SK-N-SH (cell line): ENCODE results near the gene STRN3. TPM values are rescaled to one million over a fixed set of nuclear protein-coding genes. Genes with fewer than 3 reads are reported as not detected.

Experiments
- CTCF ChIA-PET: fragments of 300-600, 350-600 bp; formaldehyde crosslinking; extraction: SDS; loops from one replicate; lab custom pipeline; 2021; lab: Yijun Ruan, JAX
- POLR2A ChIA-PET: fragments of 350-600 bp; sonication (Branson Sonifier 250); formaldehyde crosslinking; extraction: SDS; loops from one replicate; lab custom pipeline; 2020; ENCODE audit warnings: antibody characterized with exemption, inconsistent platforms; lab: Yijun Ruan, JAX
- DNase-seq: peaks from one replicate; pipeline ENCODE4 v3.0.0; 2012
- H2AFZ ChIP-seq: fragments of 200-600 bp; sonication (generic); 2 replicates; pipeline ENCODE4 v1.8.1; 2016; ENCODE audit warnings: antibody characterized with exemption, mild to moderate bottlenecking, low read depth
- H3F3A ChIP-seq: fragments of 200-600 bp; sonication (generic); replicated peaks from 2 replicates; pipeline ENCODE3; 2016; ENCODE audit warnings: antibody characterized with exemption, mild to moderate bottlenecking; ENCODE audit not compliant: insufficient read depth
- H3K27ac ChIP-seq, 2 experiments: fragments of 200-500 bp in 1 of 2; fragments of 200-600 bp in 1 of 2; sonication (Bioruptor generic) in 1 of 2; sonication (generic), shearing (Covaris generic) in 1 of 2; 2 replicates each; pipeline versions ENCODE4 v1.5.1 to v1.6.1; 2014 to 2016; ENCODE audit warnings: low read depth in 2 of 2, inconsistent platforms in 1 of 2, low read length in 1 of 2, mild to moderate bottlenecking in 1 of 2, mixed read lengths in 1 of 2
- H3K27me3 ChIP-seq: fragments of 200-600 bp; sonication (generic), shearing (Covaris generic); 2 replicates; pipeline ENCODE4 v1.6.1; 2016; ENCODE audit warnings: mixed run types; ENCODE audit not compliant: insufficient read depth
- H3K36me3 ChIP-seq, 2 experiments: fragments of 200-500 bp in 1 of 2; fragments of 200-600 bp in 1 of 2; sonication (Bioruptor generic) in 1 of 2; sonication (generic) in 1 of 2; replicated peaks in 1 of 2; 2 replicates each; pipeline versions ENCODE3 to v1.5.1; 2014 to 2016; ENCODE audit warnings: low read length in 1 of 2, mild to moderate bottlenecking in 1 of 2; ENCODE audit not compliant: insufficient read depth in 2 of 2, control insufficient read depth in 1 of 2
- H3K4me1 ChIP-seq, 2 experiments: fragments of 200-500 bp in 1 of 2; fragments of 200-600 bp in 1 of 2; sonication (Bioruptor generic) in 1 of 2; sonication (generic), shearing (Covaris generic) in 1 of 2; 2 replicates each; pipeline versions ENCODE4 v1.5.1 to v1.6.1; 2014 to 2016; ENCODE audit warnings: low read depth in 1 of 2, low read length in 1 of 2, mixed run types in 1 of 2; ENCODE audit not compliant: insufficient read depth in 2 of 2, control insufficient read depth in 1 of 2
- H3K4me2 ChIP-seq: fragments of 200-600 bp; sonication (generic), shearing (Covaris generic); 2 replicates; pipeline ENCODE4 v1.6.1; 2017; ENCODE audit warnings: mixed run types
- H3K4me3 ChIP-seq, 2 experiments: fragments of 200-500 bp in 1 of 2; fragments of 200-600 bp in 1 of 2; sonication (Bioruptor generic) in 1 of 2; sonication (generic), shearing (Covaris generic) in 1 of 2; 2 replicates each; pipeline versions ENCODE4 v1.5.1 to v1.8.1; 2014 to 2016; ENCODE audit warnings: low read depth in 2 of 2, inconsistent platforms in 1 of 2, low read length in 1 of 2, mild to moderate bottlenecking in 1 of 2, mixed read lengths in 1 of 2, moderate library complexity in 1 of 2
- H3K79me2 ChIP-seq: fragments of 200-600 bp; sonication (generic); 2 replicates; pipeline ENCODE4 v1.8.1; 2017; ENCODE audit warnings: mild to moderate bottlenecking; ENCODE audit not compliant: insufficient read depth
- H3K9ac ChIP-seq: fragments of 200-600 bp; sonication (generic); 2 replicates; pipeline ENCODE4 v1.6.1; 2017; ENCODE audit warnings: mixed run types
- H3K9me2 ChIP-seq: fragments of 200-600 bp; sonication (generic); 2 replicates; pipeline ENCODE4 v1.6.1; 2017; ENCODE audit warnings: mixed run types
- H3K9me3 ChIP-seq: fragments of 200-600 bp; sonication (generic); 2 replicates; pipeline ENCODE4 v1.6.1; 2017; ENCODE audit warnings: mixed run types, mild to moderate bottlenecking, moderate library complexity
- H4K20me1 ChIP-seq: fragments of 200-600 bp; sonication (generic); 2 replicates; pipeline ENCODE4 v1.6.1; 2017; ENCODE audit warnings: mild to moderate bottlenecking, mixed run types; ENCODE audit not compliant: insufficient read depth
- CHD2 ChIP-seq: fragments of 150-350 bp; IDR thresholded peaks from 2 replicates; pipeline ENCODE4 v1.6.1; 2018; ENCODE audit warnings: low read length; ENCODE audit not compliant: partially characterized antibody
- EP300 ChIP-seq, 2 experiments: IDR thresholded peaks; 2 replicates each; pipeline versions ENCODE4 v1.4.0 to v1.6.1; 2012; ENCODE audit warnings: borderline replicate concordance in 1 of 2, low read depth in 1 of 2, low read length in 1 of 2
- EZH2phosphoT487 ChIP-seq: fragments of 200-600 bp; sonication (generic); IDR thresholded peaks from 2 replicates; pipeline ENCODE4 v1.6.1; 2017; ENCODE audit warnings: low read depth, mixed run types, mild to moderate bottlenecking, antibody characterized with exemption, moderate library complexity, borderline replicate concordance
- FOXM1 ChIP-seq: IDR thresholded peaks from 2 replicates; pipeline ENCODE4 v1.4.0; 2012; ENCODE audit warnings: low read depth, mild to moderate bottlenecking
- GABPA ChIP-seq: IDR thresholded peaks from 2 replicates; pipeline ENCODE4 v1.4.0; 2012; ENCODE audit warnings: low read depth, mild to moderate bottlenecking
- GATA2 ChIP-seq: sonication (generic); formaldehyde crosslinking; IDR thresholded peaks from 2 replicates; pipeline ENCODE4 v1.5.0; 2020; ENCODE audit warnings: mild to moderate bottlenecking, missing genetic modification reagents
- MAX ChIP-seq: IDR thresholded peaks from 2 replicates; pipeline ENCODE4 v1.4.0; 2012; ENCODE audit warnings: low read depth
- MEF2A ChIP-seq: IDR thresholded peaks from 2 replicates; pipeline ENCODE4 v1.4.0; 2012; ENCODE audit warnings: low read depth, borderline replicate concordance
- MXI1 ChIP-seq: IDR thresholded peaks from 2 replicates; pipeline ENCODE4 v1.6.1; 2012; ENCODE audit warnings: mild to moderate bottlenecking, low read depth, low read length, improper control_type of control experiment
- NFIC ChIP-seq: IDR thresholded peaks from 2 replicates; pipeline ENCODE4 v1.4.0; 2012; ENCODE audit warnings: borderline replicate concordance
- NRF1 ChIP-seq: IDR thresholded peaks from 2 replicates; pipeline ENCODE4 v1.6.1; 2012; ENCODE audit warnings: low read depth, mild to moderate bottlenecking, low read length
- PBX3 ChIP-seq: IDR thresholded peaks from 2 replicates; pipeline ENCODE4; 2012
- REST ChIP-seq: IDR thresholded peaks from 2 replicates; pipeline ENCODE4 v1.6.1; 2012; ENCODE audit warnings: mild to moderate bottlenecking, low read depth, low read length, moderate library complexity
- RFX5 ChIP-seq: IDR thresholded peaks from 2 replicates; pipeline ENCODE4 v1.6.1; 2012; ENCODE audit warnings: mild to moderate bottlenecking, improper control_type of control experiment, low read length
- SMC3 ChIP-seq: IDR thresholded peaks from 2 replicates; pipeline ENCODE4 v1.6.1; 2012; ENCODE audit warnings: low read depth, low read length, improper control_type of control experiment
- TEAD4 ChIP-seq: IDR thresholded peaks from 2 replicates; pipeline ENCODE4 v1.4.0; 2012; ENCODE audit warnings: mild to moderate bottlenecking, borderline replicate concordance; ENCODE audit not compliant: insufficient read depth
- ZBTB33 ChIP-seq: IDR thresholded peaks from 2 replicates; pipeline ENCODE4 v1.4.0; 2012; ENCODE audit warnings: low read depth, borderline replicate concordance
- WGBS: methylation state at CpG from one replicate; pipeline ENCODE4 v1.1.6; 2017; ENCODE audit warnings: low lambda C conversion rate; 5-methylcytosine and 5-hydroxymethylcytosine counted together
- polyA plus RNA-seq, 3 experiments: library from polyadenylated mRNA; depleted of rRNA; stranded (reverse); fragments of >200 nt; gene quantifications; 2 replicates each; pipeline ENCODE4 v1.2.3, GENCODE V29; 2012

Gene STRN3
- polyA plus RNA-seq, 1 of the 3 experiments (the other 2 are of a cell fraction) = 7.2 TPM

GRCh38 chr14:30885840-30886740, 140.1 kb downstream of the STRN3 start:
- CTCF ChIA-PET = interaction anchor here (1.4 to 1.5 kb wide), 2 partner anchors 11 to 12 kb away, joined by 4 to 6 read pairs; no protein-coding TSS in a partner anchor
- H2AFZ ChIP-seq = no peak overlapping the region
- no peaks in the 10 kb centered on the region for H3K79me2 ChIP-seq
- DNase-seq = no peak
- WGBS = 90% methylated on average over 7 of the region's 7 CpGs
- no peaks in the 10 kb centered on the region for H3K27me3 ChIP-seq
- no peak overlapping the region for H3K4me3 ChIP-seq
- H4K20me1 ChIP-seq = no peaks in the 10 kb centered on the region
- TF ChIP-seq GABPA = no peak
- no peak for TF ChIP-seq SMC3
- no peak for TF ChIP-seq RFX5
- no peak for TF ChIP-seq FOXM1
- TF ChIP-seq NRF1 = no peak
- no peak for TF ChIP-seq ZBTB33
- no peak for TF ChIP-seq TEAD4
- no peak for TF ChIP-seq PBX3
- no peak for TF ChIP-seq MAX
- no peak for TF ChIP-seq NFIC
- no peak for TF ChIP-seq MEF2A
- TF ChIP-seq CHD2 = no peak
- no peak for TF ChIP-seq EZH2phosphoT487
- no peak for TF ChIP-seq REST
- TF ChIP-seq EP300 (IDR thresholded peaks at IDR 0.05; ENCODE audit: borderline replicate concordance in 1 of 2, low read depth in 1 of 2, low read length in 1 of 2) = no peak
- TF ChIP-seq GATA2 (CRISPR knock-in tag) = no peak
- TF ChIP-seq MXI1 = no peak
- no peak overlapping the region for H3K27ac ChIP-seq
- no peaks in the 10 kb centered on the region for H3K9me3 ChIP-seq
- H3K4me2 ChIP-seq = no peak overlapping the region
- peaks cover 4% of the 10 kb centered on the region for H3F3A ChIP-seq
- peaks cover 0 to 9% of the 10 kb centered on the region in 2 experiments for H3K36me3 ChIP-seq
- no peak overlapping the region for H3K9ac ChIP-seq
- H3K9me2 ChIP-seq = no peaks in the 10 kb centered on the region
- no peaks in the 10 kb centered on the region for H3K4me1 ChIP-seq
- POLR2A ChIA-PET = no interaction called here
